GM12875 (cell line): ENCODE results near the gene PRKCA.

ENCODE experiments used
- H3K4me3 ChIP-seq: one replicate; pipeline ENCODE4 v1.5.1; 2011; ENCODE audit warnings: low read depth, low read length, control low read depth
- TF ChIP-seq, protein P1 (sequence below): IDR thresholded peaks from 2 replicates; pipeline ENCODE4 v1.5.1; 2011; ENCODE audit warnings: low read depth, mild to moderate bottlenecking, control low read depth, inconsistent platforms, low read length, moderate library complexity, borderline replicate concordance; ENCODE audit not compliant: insufficient read depth

Gene PRKCA

GRCh38 chr17:66386498-66387351 is 84.3 kb downstream of the PRKCA start:
- H3K4me3 ChIP-seq, result no peak overlapping the region
- TF ChIP-seq, protein P1, sequence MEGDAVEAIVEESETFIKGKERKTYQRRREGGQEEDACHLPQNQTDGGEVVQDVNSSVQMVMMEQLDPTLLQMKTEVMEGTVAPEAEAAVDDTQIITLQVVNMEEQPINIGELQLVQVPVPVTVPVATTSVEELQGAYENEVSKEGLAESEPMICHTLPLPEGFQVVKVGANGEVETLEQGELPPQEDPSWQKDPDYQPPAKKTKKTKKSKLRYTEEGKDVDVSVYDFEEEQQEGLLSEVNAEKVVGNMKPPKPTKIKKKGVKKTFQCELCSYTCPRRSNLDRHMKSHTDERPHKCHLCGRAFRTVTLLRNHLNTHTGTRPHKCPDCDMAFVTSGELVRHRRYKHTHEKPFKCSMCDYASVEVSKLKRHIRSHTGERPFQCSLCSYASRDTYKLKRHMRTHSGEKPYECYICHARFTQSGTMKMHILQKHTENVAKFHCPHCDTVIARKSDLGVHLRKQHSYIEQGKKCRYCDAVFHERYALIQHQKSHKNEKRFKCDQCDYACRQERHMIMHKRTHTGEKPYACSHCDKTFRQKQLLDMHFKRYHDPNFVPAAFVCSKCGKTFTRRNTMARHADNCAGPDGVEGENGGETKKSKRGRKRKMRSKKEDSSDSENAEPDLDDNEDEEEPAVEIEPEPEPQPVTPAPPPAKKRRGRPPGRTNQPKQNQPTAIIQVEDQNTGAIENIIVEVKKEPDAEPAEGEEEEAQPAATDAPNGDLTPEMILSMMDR, result no peak

DNA sequence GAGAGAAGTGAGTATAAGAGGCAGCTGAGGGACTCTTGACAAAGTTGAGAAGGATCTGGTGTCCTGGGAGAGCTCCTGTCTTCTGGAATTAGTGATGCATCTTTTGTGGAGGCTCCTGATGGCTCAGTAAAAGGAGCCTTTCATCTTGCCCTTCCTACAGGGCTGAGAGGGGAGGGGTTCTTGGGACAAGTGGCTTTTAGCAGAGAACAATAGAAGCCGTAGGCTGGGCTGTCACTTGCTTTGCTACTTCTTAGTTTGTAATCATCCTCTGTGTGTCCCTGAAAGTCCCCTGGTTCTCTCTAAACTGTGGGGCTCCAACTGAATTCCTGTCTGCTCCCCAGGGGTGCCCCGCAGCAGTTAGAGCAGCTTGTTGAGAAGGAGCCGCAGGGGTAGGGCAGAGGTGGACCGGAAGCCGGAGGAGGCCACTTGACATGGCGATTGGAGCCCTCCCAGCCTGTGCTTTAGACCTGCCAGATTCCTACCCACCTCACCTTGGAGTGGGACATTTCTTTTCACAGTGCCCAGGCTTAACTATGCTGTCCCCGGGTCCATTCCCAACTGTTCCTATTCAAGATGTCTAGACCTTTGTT is 85.1 kb downstream of the PRKCA start:
- TF ChIP-seq, protein P1, result no peak
- H3K4me3 ChIP-seq, result no peak overlapping the region

- TF ChIP-seq, protein P1, result no peak
- H3K4me3 ChIP-seq, result no peak overlapping the region
Observed at GRCh38 chr17:66392783-66393437, 90.5 kb downstream of the PRKCA start.

GRCh38 chr17:66395961-66396360 is 93.5 kb downstream of the PRKCA start:
- no peak overlapping the region for H3K4me3 ChIP-seq
- TF ChIP-seq, protein P1, result no peak

- no peak overlapping the region for H3K4me3 ChIP-seq
- TF ChIP-seq, protein P1, result no peak
Observed at GRCh38 chr17:66397486-66397885, 95.1 kb downstream of the PRKCA start.

DNA sequence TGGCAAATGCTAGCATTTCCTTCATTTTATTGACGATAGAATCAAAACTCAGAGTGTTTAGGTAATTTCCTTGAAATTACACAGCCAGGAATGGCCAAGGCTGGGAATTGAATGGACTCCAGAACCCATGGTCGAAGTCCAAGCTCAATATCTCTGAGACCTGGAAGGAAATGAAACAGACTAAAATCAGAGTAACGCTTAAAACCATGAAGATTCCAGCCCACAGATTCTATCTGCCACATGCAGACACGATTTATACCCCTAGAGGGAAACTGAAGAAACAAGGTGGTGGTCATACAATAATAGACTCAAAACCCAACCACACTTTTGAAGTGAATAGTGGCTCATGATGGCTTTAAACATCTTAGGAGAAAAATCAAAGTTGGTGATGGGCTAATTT is 95.6 kb downstream of the PRKCA start:
- TF ChIP-seq, protein P1, result no peak
- no peak overlapping the region for H3K4me3 ChIP-seq
